GM21447 (cell line): ENCODE measurements around the gene CCL11.

Experiments used
- ATAC-seq: cut with Tn5 transposase; IDR thresholded peaks from one replicate; pipeline ENCODE4 v1.9.1; 2021; ENCODE audit not compliant: unreplicated experiment

The CCL11 gene

DNA sequence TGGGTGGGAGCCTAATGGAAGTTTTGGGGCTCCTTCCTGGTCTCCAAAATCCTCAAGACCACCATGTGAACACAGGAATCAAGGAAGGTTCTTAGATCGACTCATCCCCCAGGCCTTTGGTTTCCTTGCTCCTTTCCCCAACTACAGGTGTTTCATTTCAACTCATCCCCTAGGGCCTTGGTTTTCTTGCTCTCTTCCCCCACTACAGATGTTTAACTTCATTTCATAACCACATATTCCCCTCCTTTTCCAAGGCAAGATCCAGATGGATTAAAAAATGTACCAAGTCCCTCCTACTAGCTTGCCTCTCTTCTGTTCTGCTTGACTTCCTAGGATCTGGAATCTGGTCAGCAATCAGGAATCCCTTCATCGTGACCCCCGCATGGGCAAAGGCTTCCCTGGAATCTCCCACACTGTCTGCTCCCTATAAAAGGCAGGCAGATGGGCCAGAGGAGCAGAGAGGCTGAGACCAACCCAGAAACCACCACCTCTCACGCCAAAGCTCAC lies at the start of gene CCL11:
Gene CCL11 (plus strand): TSS at position 457 of the 507 bp plus-strand sequence. CDS start 67 bp downstream, outside the sequence.
- no peak for ATAC-seq

GRCh38 chr17:34236281-34236892 lies 49.2 kb upstream of the CCL11 start:
- no peak for ATAC-seq

GRCh38 chr17:34237458-34237857 lies 48.1 kb upstream of the CCL11 start:
- no peak for ATAC-seq

- no peak for ATAC-seq
These were observed 44.5 kb upstream of the CCL11 start for GRCh38 chr17:34241062-34241461.

- ATAC-seq, result no peak
These were observed 42.8 kb upstream of the CCL11 start for GRCh38 chr17:34242587-34243363.

DNA sequence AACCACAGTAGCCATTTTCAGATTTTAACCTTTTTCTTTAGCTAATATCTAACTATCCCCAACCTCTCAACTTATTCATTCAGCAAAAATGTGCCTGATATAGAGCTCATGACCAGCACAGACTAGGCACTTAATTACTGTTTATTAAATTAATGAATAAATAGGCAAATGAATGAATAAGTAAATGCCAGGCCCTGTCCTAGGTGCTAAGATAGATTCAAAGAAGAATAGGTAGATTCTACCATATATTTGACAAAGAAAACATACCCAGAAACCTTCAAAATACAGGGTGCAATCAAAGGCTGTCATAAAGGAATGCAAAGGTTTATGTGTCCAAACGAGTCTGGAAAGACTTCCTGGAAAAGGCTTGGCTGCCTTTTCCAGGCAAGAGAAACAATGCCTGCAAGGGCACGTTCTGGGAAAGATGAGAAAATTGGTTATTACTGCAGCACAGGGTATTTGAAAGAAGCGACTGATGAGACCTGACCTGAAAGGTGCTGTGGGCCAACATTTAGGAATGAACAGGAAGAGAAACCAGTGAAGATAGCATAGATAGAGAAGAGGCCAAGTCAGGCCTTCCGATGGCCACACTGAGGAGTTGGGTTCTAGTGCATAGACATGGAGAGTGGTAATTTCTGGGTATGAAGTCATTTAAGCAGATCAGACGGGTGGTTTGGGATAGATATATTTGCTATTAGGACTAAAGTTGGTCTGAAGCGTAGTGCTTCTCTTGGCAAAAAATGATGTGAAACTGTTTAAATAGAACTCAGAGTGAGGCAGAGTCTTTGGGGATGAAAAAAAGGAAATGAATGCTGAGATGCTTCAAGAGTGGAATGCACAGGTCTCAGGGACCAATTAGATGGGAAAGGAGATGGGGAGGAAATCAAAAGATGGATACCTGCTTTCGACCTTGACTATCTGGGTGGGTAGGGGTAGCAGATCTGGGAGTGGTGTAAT lies 41.9 kb upstream of the CCL11 start:
- no peak for ATAC-seq

DNA sequence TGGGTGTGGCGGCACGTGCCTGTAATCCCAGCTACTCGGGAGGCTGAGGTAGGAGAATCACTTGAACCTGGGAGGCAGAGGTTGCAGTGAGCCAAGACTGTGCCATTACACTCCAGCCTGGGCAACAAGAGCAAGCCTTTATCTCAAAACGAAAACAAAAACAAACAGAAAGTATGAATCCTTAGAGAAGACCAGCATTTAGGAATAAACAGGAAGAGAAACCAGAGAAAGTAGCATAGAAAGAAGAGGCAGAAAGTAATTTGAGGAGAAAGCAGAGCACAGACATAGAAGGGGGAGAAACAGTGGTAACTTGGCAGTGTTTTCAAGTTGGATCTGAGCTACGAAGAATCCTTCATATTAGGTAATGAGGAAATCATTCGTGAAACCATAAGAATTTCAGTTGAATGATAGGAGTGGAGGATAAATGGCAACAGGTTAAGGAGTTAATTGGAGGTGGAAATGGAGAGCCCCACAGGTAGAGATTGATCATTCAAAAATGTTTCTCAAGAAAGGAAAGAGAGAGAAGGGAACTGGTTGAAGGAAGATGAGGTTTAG lies 40.1 kb upstream of the CCL11 start:
- no peak for ATAC-seq

- no peak for ATAC-seq
These were observed 39.1 kb upstream of the CCL11 start for GRCh38 chr17:34246446-34246845.

DNA sequence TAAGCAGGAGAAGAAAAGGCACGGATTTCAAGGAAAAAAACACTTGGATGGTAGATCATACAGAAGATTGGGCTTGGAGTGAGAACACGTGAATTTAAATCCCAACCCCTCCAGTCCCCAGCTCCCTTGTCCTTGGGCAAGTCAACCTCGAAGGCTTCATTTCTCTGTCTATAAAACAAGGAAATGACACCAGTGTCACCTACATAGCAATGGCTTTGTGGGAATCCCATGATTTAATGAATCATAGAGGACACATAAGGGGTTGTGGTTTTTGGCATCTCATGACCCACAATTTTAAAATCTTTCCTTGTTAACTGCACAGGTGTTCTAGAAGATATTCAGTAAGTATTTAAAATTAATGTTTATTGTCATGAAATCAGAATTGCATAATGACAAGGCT lies 38.7 kb upstream of the CCL11 start:
- ATAC-seq, result no peak

DNA sequence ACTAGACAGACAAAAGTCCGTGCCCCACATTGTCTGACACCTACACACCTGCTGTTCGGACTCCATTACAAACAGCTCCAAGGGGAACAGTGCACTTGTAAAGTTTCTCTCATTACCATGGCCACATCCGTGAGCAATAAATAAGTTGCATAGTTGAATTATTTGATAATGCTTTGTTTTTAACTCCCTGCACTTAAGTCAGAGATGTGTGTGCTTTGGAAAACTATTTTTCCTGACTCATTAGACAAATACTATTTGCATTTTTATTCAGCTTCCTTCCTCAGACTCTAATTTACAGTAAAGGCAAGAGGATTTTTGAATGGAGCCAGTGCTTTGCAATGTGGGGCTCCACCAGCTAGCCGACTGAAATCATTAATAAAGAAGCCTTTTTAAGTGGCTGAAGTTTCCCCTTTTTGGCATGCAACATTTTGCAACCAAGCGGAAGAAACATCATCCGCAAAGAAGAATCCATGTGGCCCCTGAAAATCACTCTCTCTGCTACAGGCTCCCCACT lies 37.0 kb upstream of the CCL11 start:
- no peak for ATAC-seq

DNA sequence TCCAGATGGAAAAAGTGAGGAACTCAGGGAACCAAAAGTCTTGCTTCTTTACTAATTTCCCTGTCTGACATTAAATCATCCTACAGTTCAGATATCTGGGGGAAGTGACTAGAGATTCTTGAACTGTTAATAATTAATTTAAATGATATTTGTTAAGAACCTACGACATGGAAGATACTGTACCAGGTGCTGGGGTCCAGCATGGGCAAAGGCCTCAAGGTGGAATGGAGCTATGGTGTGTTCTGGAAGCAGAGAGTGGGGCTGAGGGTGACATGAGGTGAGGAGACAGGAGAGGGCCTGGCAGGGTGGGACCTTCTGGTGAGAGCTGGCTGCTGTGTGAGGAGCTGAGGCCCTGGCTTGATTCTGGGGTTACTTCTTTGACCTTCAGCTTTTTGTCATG lies 36.5 kb upstream of the CCL11 start:
- no peak for ATAC-seq

GRCh38 chr17:34249478-34249877 lies 36.1 kb upstream of the CCL11 start:
- no peak for ATAC-seq

GRCh38 chr17:34251186-34251585 lies 34.4 kb upstream of the CCL11 start:
- ATAC-seq, result no peak

GRCh38 chr17:34252095-34252443 lies 33.5 kb upstream of the CCL11 start:
- no peak for ATAC-seq

GRCh38 chr17:34252444-34253138 lies 33.0 kb upstream of the CCL11 start:
- no peak for ATAC-seq

DNA sequence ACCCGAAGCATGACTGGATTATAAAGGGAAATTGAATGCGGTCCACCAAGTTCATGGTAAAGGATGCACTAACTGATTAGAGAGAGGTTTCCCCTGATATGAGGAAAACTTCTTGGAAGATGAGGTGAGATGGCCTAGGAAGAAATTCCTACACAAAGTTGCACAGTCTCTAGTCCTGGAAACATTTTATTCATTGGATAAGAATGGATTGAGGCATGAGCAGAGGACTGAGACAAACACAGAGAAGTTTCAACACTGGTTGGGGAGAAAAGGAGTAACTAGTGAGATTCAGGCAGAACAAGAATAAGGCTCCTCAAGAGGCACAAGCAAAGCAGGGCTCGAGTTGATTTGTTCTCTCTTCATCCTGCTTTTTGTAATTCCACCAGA lies 32.4 kb upstream of the CCL11 start:
- ATAC-seq, result no peak

GRCh38 chr17:34254146-34254545 lies 31.4 kb upstream of the CCL11 start:
- ATAC-seq, result no peak

DNA sequence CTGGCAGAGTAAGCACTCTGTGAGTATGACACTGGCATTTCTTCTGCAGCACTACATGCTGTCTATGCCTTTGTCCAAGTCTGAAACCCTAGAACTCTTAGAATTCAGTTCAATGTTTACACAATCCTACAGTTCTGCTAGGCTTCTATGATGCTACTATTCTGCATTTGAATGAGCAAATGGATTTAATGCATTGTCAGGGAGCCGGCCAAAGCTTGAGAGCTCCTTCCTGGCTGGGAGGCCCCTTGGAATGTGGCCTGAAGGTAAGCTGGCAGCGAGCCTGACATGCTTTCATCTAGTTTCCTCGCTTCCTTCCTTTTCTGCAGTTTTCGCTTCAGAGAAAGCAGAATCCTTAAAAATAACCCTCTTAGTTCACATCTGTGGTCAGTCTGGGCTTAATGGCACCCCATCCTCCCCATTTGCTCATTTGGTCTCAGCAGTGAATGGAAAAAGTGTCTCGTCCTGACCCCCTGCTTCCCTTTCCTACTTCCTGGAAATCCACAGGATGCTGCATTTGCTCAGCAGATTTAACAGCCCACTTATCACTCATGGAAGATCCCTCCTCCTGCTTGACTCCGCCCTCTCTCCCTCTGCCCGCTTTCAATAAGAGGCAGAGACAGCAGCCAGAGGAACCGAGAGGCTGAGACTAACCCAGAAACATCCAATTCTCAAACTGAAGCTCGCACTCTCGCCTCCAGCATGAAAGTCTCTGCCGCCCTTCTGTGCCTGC lies 30.7 kb upstream of the CCL11 start, which contains the start of gene CCL2:
Gene CCL2 (plus strand): TSS at position 635 of the 730 bp plus-strand sequence. CDS start 65 bp downstream, at position 700.
- no peak for ATAC-seq

- no peak for ATAC-seq
These were observed 30.2 kb upstream of the CCL11 start for GRCh38 chr17:34255381-34255732.

- no peak for ATAC-seq
These were observed 29.7 kb upstream of the CCL11 start for GRCh38 chr17:34255841-34256240.
